ENCODE measurements around the gene PIK3IP1.
"Not testable (repeated sequence)": the region's sequence is repeated elsewhere in the genome, so short reads cannot be mapped to it uniquely, and the experiment has no call there.

PIK3IP1 gene

GRCh38 chr22:31238057-31238456 is 54.2 kb downstream of the PIK3IP1 start:
- Histone ChIP-seq H3K27ac (ENCODE audit: low read depth, low read length) (no peak overlapping the region), H3K36me3 (ENCODE audit: low read length) (no peaks in the 10 kb centered on the region; the same call in 1 of the 2 replicates), H3K27me3 (ENCODE audit: low read length) (no peaks in the 10 kb centered on the region), H3K9ac (ENCODE audit: low read length) (no peak overlapping the region), H4K20me1 (ENCODE audit: low read depth, low read length) (no peaks in the 10 kb centered on the region), H3F3A (ENCODE audit: insufficient read depth) (no peaks in the 10 kb centered on the region), H3K4me2 (ENCODE audit: low read depth, low read length, poor library complexity, severe bottlenecking) (no peak overlapping the region), H3K9me3 (ENCODE audit: insufficient read depth, low read length) (no peaks in the 10 kb centered on the region), H3K4me3 (ENCODE audit: insufficient read depth, low read length, poor library complexity, severe bottlenecking) (no peak overlapping the region), H3K79me2 (ENCODE audit: insufficient read depth, low read length) (peaks cover 17% of the 10 kb centered on the region; the same call in 1 of the 2 replicates), H2AFZ (ENCODE audit: low read depth, low read length, severe bottlenecking) (no peak overlapping the region), H3K9me2 (replicated peaks; ENCODE audit: insufficient read depth, low read length) (no peaks in the 10 kb centered on the region)
- TF ChIP-seq EZH2phosphoT487 (conservative IDR thresholded peaks at IDR 0.05; ENCODE audit: low read length), result no peak
- TF ChIP-seq, protein P1, sequence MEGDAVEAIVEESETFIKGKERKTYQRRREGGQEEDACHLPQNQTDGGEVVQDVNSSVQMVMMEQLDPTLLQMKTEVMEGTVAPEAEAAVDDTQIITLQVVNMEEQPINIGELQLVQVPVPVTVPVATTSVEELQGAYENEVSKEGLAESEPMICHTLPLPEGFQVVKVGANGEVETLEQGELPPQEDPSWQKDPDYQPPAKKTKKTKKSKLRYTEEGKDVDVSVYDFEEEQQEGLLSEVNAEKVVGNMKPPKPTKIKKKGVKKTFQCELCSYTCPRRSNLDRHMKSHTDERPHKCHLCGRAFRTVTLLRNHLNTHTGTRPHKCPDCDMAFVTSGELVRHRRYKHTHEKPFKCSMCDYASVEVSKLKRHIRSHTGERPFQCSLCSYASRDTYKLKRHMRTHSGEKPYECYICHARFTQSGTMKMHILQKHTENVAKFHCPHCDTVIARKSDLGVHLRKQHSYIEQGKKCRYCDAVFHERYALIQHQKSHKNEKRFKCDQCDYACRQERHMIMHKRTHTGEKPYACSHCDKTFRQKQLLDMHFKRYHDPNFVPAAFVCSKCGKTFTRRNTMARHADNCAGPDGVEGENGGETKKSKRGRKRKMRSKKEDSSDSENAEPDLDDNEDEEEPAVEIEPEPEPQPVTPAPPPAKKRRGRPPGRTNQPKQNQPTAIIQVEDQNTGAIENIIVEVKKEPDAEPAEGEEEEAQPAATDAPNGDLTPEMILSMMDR (IDR thresholded peaks at IDR 0.05; ENCODE audit: insufficient read depth, low read length, poor library complexity, severe bottlenecking), result no peak

- not testable (repeated sequence) for H3K27ac ChIP-seq (ENCODE audit: low read depth, low read length); H3K9me3 ChIP-seq (ENCODE audit: insufficient read depth, low read length); H4K20me1 ChIP-seq (ENCODE audit: low read depth, low read length); H3K9me2 ChIP-seq (replicated peaks; ENCODE audit: insufficient read depth, low read length); H3K36me3 ChIP-seq (ENCODE audit: low read length); H3F3A ChIP-seq (ENCODE audit: insufficient read depth); H3K9ac ChIP-seq (ENCODE audit: low read length); H3K27me3 ChIP-seq (ENCODE audit: low read length); H3K4me3 ChIP-seq (ENCODE audit: insufficient read depth, low read length, poor library complexity, severe bottlenecking); H3K4me2 ChIP-seq (ENCODE audit: low read depth, low read length, poor library complexity, severe bottlenecking); H2AFZ ChIP-seq (ENCODE audit: low read depth, low read length, severe bottlenecking)
- H3K79me2 ChIP-seq (ENCODE audit: insufficient read depth, low read length), result peaks cover 17% of the 10 kb centered on the region; the same call in 1 of the 2 replicates
Measured at GRCh38 chr22:31236044-31236443, 56.2 kb downstream of the PIK3IP1 start.

DNA sequence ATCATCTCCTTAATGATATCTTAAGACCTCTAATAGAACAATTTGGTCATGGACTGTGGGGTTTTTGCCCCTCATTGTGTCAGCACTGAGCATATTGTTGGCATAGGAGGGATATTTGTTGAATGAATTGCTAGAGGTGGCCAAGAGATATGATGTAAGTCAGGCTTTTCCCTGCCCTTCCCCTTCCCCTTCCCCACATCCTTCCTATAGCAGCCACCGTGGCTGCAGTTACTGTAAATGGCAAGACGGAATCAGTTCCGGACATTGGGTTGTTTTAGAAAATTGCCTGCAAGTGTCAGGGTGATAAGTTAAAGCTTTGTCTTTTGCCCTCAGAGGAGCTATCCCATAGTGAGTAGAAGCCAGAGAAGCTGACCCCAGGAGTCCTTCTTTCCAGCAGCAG is 57.2 kb downstream of the PIK3IP1 start:
- no peak overlapping the region for H2AFZ ChIP-seq (ENCODE audit: low read depth, low read length, severe bottlenecking)
- no peaks in the 10 kb centered on the region for H3K9me3 ChIP-seq (ENCODE audit: insufficient read depth, low read length)
- no peak overlapping the region for H3K4me2 ChIP-seq (ENCODE audit: low read depth, low read length, poor library complexity, severe bottlenecking)
- no peak overlapping the region for H3K4me3 ChIP-seq (ENCODE audit: insufficient read depth, low read length, poor library complexity, severe bottlenecking)
- H4K20me1 ChIP-seq (ENCODE audit: low read depth, low read length), result no peaks in the 10 kb centered on the region
- H3K79me2 ChIP-seq (ENCODE audit: insufficient read depth, low read length), result peaks cover 14% of the 10 kb centered on the region; the same call in 1 of the 2 replicates
- H3K36me3 ChIP-seq (ENCODE audit: low read length), result no peaks in the 10 kb centered on the region; the same call in 1 of the 2 replicates
- no peaks in the 10 kb centered on the region for H3K27me3 ChIP-seq (ENCODE audit: low read length)
- H3K27ac ChIP-seq (ENCODE audit: low read depth, low read length), result no peak overlapping the region
- no peaks in the 10 kb centered on the region for H3K9me2 ChIP-seq (replicated peaks; ENCODE audit: insufficient read depth, low read length)
- H3K9ac ChIP-seq (ENCODE audit: low read length), result no peak overlapping the region
- no peak for TF ChIP-seq EZH2phosphoT487 (conservative IDR thresholded peaks at IDR 0.05; ENCODE audit: low read length)
- TF ChIP-seq, protein P1 (IDR thresholded peaks at IDR 0.05; ENCODE audit: insufficient read depth, low read length, poor library complexity, severe bottlenecking), result no peak
- H3F3A ChIP-seq (ENCODE audit: insufficient read depth), result no peaks in the 10 kb centered on the region

DNA sequence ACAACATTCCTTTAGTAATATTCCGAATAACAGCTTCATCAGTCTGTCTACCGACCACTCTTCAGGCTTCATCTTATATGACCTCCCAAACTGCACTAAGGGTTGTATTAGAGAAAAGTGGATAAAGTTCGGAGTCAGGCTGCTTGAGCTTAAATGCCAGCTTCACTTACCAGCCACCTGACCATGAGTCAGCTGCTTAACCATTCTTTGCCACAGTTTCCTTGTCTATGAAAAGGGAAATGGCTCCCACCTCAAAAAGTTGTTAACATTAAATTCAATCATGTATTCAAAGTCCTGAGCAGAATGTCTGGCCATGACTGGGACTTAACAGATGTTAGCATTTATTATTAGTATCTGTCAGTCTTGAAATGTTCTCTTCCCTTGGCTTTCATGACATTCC is 59.3 kb downstream of the PIK3IP1 start:
- Histone ChIP-seq H3K79me2 (ENCODE audit: insufficient read depth, low read length) (peaks cover 10% of the 10 kb centered on the region; the same call in 1 of the 2 replicates), H3K9ac (ENCODE audit: low read length) (no peak overlapping the region), H3K27me3 (ENCODE audit: low read length) (no peaks in the 10 kb centered on the region), H3K36me3 (ENCODE audit: low read length) (no peaks in the 10 kb centered on the region; the same call in 1 of the 2 replicates), H3K4me2 (ENCODE audit: low read depth, low read length, poor library complexity, severe bottlenecking) (no peak overlapping the region), H3K9me2 (replicated peaks; ENCODE audit: insufficient read depth, low read length) (no peaks in the 10 kb centered on the region), H3K27ac (ENCODE audit: low read depth, low read length) (no peak overlapping the region), H4K20me1 (ENCODE audit: low read depth, low read length) (no peaks in the 10 kb centered on the region), H2AFZ (ENCODE audit: low read depth, low read length, severe bottlenecking) (no peak overlapping the region), H3K4me3 (ENCODE audit: insufficient read depth, low read length, poor library complexity, severe bottlenecking) (no peak overlapping the region), H3F3A (ENCODE audit: insufficient read depth) (no peaks in the 10 kb centered on the region), H3K9me3 (ENCODE audit: insufficient read depth, low read length) (no peaks in the 10 kb centered on the region)
- TF ChIP-seq, protein P1 (IDR thresholded peaks at IDR 0.05; ENCODE audit: insufficient read depth, low read length, poor library complexity, severe bottlenecking), result no peak
- no peak for TF ChIP-seq EZH2phosphoT487 (conservative IDR thresholded peaks at IDR 0.05; ENCODE audit: low read length)

Measured in SU-DHL-6 (cell line).